Measurements from ENCODE around the gene HDDC2.

HDDC2 gene, protein sequence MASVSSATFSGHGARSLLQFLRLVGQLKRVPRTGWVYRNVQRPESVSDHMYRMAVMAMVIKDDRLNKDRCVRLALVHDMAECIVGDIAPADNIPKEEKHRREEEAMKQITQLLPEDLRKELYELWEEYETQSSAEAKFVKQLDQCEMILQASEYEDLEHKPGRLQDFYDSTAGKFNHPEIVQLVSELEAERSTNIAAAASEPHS

DNA sequence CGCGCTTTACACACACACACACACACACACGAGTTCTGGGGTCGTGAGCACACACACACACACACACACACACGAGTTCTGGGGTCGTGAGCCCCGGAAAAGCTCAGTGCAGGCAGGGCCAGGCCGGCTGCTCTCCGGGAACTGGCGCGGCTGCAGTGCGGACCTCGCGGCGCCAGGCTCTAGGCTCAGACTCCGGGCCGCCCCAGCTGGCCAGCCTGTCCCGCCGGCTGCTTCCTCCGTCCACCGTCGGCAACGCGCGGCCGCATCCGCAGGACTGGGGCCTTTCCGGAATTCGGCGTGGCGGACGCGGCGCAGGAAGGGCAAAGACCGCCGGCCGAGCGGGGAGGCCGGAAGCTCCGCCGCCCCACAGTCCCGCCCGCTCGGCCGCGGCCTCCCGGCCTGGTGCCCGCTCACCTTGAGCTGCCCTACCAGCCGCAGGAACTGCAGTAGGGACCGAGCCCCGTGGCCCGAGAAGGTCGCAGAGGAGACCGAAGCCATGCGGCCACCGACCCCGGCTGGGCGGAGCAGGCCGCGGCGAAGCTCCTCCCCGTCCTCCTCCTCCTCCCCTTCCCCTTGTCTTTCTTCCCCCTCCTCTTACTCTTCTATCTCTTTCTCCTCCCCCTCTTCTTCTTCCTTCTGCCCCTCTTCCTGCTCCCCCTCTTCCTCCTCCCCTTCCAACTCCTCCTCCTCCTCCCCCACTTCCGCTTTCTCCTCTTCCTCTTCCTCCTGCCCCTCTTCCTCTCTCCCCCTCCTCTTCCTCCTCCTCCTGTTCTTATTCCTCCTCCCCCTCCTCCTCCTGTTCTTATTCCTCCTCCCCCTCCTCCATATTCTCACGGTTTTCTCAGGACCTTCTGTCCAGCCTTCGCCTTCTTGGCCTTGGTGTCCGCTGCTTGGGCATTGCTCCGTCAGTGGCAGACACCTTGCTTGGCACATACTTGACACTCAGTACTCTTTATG is at the start of gene HDDC2:
TSS of gene HDDC2 (minus strand) at position 533 of the 957 bp plus-strand sequence. CDS start at position 498, 35 bp downstream.
- TF ChIP-seq, protein P1, sequence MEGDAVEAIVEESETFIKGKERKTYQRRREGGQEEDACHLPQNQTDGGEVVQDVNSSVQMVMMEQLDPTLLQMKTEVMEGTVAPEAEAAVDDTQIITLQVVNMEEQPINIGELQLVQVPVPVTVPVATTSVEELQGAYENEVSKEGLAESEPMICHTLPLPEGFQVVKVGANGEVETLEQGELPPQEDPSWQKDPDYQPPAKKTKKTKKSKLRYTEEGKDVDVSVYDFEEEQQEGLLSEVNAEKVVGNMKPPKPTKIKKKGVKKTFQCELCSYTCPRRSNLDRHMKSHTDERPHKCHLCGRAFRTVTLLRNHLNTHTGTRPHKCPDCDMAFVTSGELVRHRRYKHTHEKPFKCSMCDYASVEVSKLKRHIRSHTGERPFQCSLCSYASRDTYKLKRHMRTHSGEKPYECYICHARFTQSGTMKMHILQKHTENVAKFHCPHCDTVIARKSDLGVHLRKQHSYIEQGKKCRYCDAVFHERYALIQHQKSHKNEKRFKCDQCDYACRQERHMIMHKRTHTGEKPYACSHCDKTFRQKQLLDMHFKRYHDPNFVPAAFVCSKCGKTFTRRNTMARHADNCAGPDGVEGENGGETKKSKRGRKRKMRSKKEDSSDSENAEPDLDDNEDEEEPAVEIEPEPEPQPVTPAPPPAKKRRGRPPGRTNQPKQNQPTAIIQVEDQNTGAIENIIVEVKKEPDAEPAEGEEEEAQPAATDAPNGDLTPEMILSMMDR (IDR thresholded peaks at IDR 0.05; ENCODE audit: control insufficient read depth, extremely low read depth, insufficient read depth) = no peak
- H3K4me3 ChIP-seq (ENCODE audit: low read depth, low read length) = peak within 1 kb of the TSS; percentile 72
- DNase-seq (ENCODE audit: low read depth) = peak; percentile 15

DNA sequence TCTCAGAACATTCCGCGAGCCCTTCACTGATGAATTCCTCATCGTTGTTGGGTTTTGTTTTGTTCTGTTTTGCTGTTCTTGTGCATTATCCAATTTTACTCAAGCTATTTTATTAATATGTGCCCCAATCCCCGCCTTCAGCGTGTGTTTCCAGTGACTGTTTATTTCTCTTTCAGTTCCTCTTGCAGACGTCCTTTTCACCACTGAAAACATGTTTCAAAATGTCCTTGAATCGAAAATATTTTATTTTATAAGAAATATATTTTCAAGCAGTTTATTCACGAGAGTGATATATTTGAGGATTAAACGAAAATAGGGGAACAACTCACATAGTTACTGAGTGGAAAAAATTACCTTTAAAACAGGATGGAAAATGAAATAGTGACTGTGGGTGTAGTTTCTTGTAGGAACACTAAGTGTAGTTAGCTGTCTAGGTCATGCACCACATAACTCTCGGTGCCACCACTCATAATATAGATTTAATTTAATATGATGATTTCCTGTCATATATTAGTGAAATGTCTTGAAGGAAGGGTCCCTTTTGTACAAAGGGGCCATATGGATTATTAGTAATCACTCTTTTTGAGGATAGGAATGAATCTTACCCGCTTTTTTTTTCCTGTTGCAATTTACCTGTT is 45.3 kb upstream of the HDDC2 start:
- TF ChIP-seq, protein P1 (IDR thresholded peaks at IDR 0.05; ENCODE audit: control insufficient read depth, extremely low read depth, insufficient read depth) = no peak
- no peak overlapping the region for H3K4me3 ChIP-seq (ENCODE audit: low read depth, low read length)
- no peak for DNase-seq (ENCODE audit: low read depth)

DNA sequence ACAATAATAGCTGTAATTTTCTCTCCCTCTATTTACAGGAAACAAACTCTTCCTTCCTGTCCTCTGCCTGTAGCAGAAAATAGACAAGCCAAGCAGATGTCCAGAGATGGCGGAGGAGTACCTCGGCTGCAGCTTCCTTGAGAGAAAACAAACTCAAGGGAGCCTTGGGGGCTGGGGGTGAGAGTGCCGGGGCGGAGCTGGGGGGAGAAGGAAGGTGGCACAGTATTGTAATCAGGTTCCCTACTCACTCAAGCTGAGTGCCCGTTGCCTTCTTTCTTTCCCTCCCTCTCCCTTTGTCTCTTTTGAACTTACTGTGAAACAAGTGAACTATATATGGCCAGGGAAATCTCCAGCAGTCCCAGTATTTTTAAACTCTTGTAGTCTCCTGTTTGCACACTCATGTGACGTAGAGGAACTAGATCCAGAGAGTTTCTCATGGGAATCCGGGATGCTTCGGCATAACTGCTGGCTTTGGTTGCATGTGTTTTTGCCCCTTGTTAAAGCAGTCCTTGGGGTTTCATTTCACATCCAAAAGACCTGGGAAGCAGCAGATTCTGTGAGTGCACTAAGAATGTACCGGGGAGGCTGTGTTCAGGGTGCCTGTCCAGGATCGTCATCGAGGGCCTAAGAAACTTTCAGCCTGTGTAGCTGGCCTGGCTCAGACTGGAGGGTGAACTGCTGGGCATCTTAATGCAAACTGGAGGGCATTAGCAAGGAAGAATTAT is 44.6 kb upstream of the HDDC2 start:
- H3K4me3 ChIP-seq (ENCODE audit: low read depth, low read length) = no peak overlapping the region
- TF ChIP-seq, protein P1 (IDR thresholded peaks at IDR 0.05; ENCODE audit: control insufficient read depth, extremely low read depth, insufficient read depth) = no peak
- no peak for DNase-seq (ENCODE audit: low read depth)

DNA sequence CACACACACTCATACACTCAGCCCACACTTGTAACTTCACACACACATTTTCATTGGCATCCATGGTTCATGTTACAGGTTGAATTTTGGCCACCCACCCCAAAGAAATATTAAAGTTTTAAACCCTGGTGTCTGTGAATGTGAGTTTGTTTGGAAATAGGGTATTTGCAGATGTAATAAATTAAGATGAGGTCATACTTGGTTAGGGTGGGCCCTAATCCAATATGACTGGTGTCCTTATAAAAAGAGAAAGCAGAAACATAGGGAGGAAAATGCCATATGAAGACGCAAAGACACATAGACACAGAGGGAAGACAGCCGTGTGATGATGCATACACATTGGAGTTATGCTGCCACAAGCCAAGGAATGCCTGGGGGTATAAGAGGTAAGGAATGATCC is 39.7 kb upstream of the HDDC2 start:
- H3K4me3 ChIP-seq (ENCODE audit: low read depth, low read length) = no peak overlapping the region
- TF ChIP-seq, protein P1 (IDR thresholded peaks at IDR 0.05; ENCODE audit: control insufficient read depth, extremely low read depth, insufficient read depth) = no peak
- no peak for DNase-seq (ENCODE audit: low read depth)

DNA sequence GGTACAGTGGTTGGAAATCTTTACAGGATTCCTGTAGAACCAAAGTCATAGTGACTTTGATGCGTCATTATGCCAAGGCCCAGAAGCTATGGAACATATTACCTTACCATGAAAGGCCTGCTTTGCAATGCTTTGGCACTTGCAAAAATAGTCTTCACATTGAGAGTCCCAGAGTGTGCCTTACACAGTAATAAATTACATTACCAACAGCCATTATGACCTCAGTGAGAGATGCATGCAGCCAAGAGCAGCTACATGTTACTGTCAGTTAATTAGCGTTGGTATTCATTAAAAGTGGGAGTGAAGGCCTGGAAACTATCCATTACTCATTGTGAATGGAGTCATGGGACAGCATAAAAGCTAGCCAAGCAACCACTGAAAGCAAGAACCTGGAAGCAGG is 39.2 kb upstream of the HDDC2 start:
- no peak overlapping the region for H3K4me3 ChIP-seq (ENCODE audit: low read depth, low read length)
- TF ChIP-seq, protein P1 (IDR thresholded peaks at IDR 0.05; ENCODE audit: control insufficient read depth, extremely low read depth, insufficient read depth) = no peak
- DNase-seq (ENCODE audit: low read depth) = no peak

DNA sequence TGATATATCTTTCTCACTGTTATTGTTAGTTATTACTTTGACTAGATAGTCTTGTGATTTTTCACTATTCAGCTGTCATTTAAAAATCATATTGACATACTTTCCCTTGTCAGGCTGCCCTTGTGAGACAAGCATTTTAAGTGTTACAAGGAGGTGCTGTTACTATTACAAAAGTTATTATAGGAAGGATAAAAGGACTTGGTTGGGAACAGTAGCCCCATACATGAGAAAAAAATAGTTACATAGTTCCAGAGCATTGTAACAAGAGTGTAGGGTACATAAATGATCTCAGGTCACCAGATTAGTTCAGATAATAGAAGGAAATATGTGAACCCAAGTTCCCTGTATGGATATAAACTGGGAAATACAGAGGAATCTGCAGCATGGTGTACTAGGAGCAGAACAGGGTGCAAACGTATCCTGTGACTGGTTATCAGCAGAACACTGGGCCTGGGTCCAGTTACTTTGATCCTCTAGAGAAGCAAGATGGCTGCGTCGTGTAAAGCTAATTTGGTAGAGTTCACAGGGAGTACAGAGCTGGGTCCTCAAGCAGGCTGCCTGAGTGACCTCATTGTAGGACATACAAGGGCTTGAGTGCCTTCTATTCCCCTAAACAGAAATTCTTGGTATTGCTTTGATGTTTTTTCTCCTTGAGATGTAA is 38.5 kb upstream of the HDDC2 start:
- TF ChIP-seq, protein P1 (IDR thresholded peaks at IDR 0.05; ENCODE audit: control insufficient read depth, extremely low read depth, insufficient read depth) = no peak
- no peak for DNase-seq (ENCODE audit: low read depth)
- H3K4me3 ChIP-seq (ENCODE audit: low read depth, low read length) = no peak overlapping the region

Measured in LNCaP clone FGC (cell line).